ENCODE data around the gene FAM120B.

The FAM120B gene

GRCh38 chr6:170368544-170368943, 62.0 kb downstream of the FAM120B start:
- no peak for ATAC-seq
- TF ChIP-seq CREB5 (CRISPR knock-in tag; IDR thresholded peaks at IDR 0.05; ENCODE audit: low read depth) = no peak
- no peak for TF ChIP-seq SNAI2 (CRISPR knock-in tag; IDR thresholded peaks at IDR 0.05)
- TF ChIP-seq PPARA (CRISPR knock-in tag; IDR thresholded peaks at IDR 0.05; ENCODE audit: borderline replicate concordance) = no peak
- TF ChIP-seq ZNF565 (CRISPR knock-in tag; conservative IDR thresholded peaks at IDR 0.05; ENCODE audit: low read depth) = no peak
- TF ChIP-seq TCF4 (CRISPR knock-in tag; IDR thresholded peaks at IDR 0.05; ENCODE audit: borderline replicate concordance) = no peak
- TF ChIP-seq TSHZ2 (CRISPR knock-in tag; IDR thresholded peaks at IDR 0.05) = no peak
- no peak for TF ChIP-seq ZFP30 (CRISPR knock-in tag; IDR thresholded peaks at IDR 0.05)
- TF ChIP-seq TOX (CRISPR knock-in tag; IDR thresholded peaks at IDR 0.05; ENCODE audit: borderline replicate concordance) = no peak
- no peak for TF ChIP-seq ZFP3 (CRISPR knock-in tag; IDR thresholded peaks at IDR 0.05)
- no peak for TF ChIP-seq PATZ1 (CRISPR knock-in tag; IDR thresholded peaks at IDR 0.05; ENCODE audit: borderline replicate concordance)
- no peak for TF ChIP-seq CSDC2 (CRISPR knock-in tag; IDR thresholded peaks at IDR 0.05)
- no peak for TF ChIP-seq GLIS3 (CRISPR knock-in tag; IDR thresholded peaks at IDR 0.05)

GRCh38 chr6:170369403-170369802, 62.8 kb downstream of the FAM120B start:
- ATAC-seq = no peak
- TF ChIP-seq ZFP30 (CRISPR knock-in tag; IDR thresholded peaks at IDR 0.05) (no peak), ISL1 (CRISPR knock-in tag; IDR thresholded peaks at IDR 0.05) (no peak), ZNF70 (CRISPR knock-in tag; IDR thresholded peaks at IDR 0.05) (no peak), ZNF8 (CRISPR knock-in tag; IDR thresholded peaks at IDR 0.05) (no peak), OSR1 (CRISPR knock-in tag; IDR thresholded peaks at IDR 0.05) (no peak)

GRCh38 chr6:170370416-170370815, 63.9 kb downstream of the FAM120B start:
- no peak for ATAC-seq
- TF ChIP-seq RARB (CRISPR knock-in tag; IDR thresholded peaks at IDR 0.05) (no peak), PPARA (CRISPR knock-in tag; IDR thresholded peaks at IDR 0.05; ENCODE audit: borderline replicate concordance) (no peak), SNAI2 (CRISPR knock-in tag; IDR thresholded peaks at IDR 0.05) (no peak), ZFP30 (CRISPR knock-in tag; IDR thresholded peaks at IDR 0.05) (no peak), ISL1 (CRISPR knock-in tag; IDR thresholded peaks at IDR 0.05) (no peak), GLIS3 (CRISPR knock-in tag; IDR thresholded peaks at IDR 0.05) (no peak), CREB5 (CRISPR knock-in tag; IDR thresholded peaks at IDR 0.05; ENCODE audit: low read depth) (no peak), ZC3H10 (CRISPR knock-in tag; IDR thresholded peaks at IDR 0.05) (no peak), ZNF8 (CRISPR knock-in tag; IDR thresholded peaks at IDR 0.05) (no peak), TOX (CRISPR knock-in tag; IDR thresholded peaks at IDR 0.05; ENCODE audit: borderline replicate concordance) (no peak), POU6F1 (CRISPR knock-in tag; IDR thresholded peaks at IDR 0.05; ENCODE audit: borderline replicate concordance, low read depth) (no peak), TCF4 (CRISPR knock-in tag; IDR thresholded peaks at IDR 0.05; ENCODE audit: borderline replicate concordance) (no peak), TSHZ2 (CRISPR knock-in tag; IDR thresholded peaks at IDR 0.05) (no peak), CSDC2 (CRISPR knock-in tag; IDR thresholded peaks at IDR 0.05) (no peak), PATZ1 (CRISPR knock-in tag; IDR thresholded peaks at IDR 0.05; ENCODE audit: borderline replicate concordance) (no peak), ZNF70 (CRISPR knock-in tag; IDR thresholded peaks at IDR 0.05) (no peak), OSR1 (CRISPR knock-in tag; IDR thresholded peaks at IDR 0.05) (no peak), CSRNP3 (CRISPR knock-in tag; IDR thresholded peaks at IDR 0.05) (no peak)
